Central memory CD4-positive, alpha-beta T cell (primary cell): ENCODE results near the gene ZMYM3.
"Not testable (repeated sequence)": the region's sequence is repeated elsewhere in the genome, so short reads cannot be mapped to it uniquely, and the experiment has no call there.

Experiments used
- DNase-seq: peaks from one replicate; pipeline ENCODE4 v3.0.0; 2022
- total RNA-seq, 3 experiments: gene quantifications; one replicate each; lab custom pipeline; 2026; lab: John Stamatoyannopoulos, UW

Gene ZMYM3
- 18.1 to 52.2 (median 38.8) reads per million in 3 experiments for total RNA-seq

GRCh38 chrX:71254092-71254963, at the start of gene ZMYM3:
Gene ZMYM3, minus strand, starts transcription at chrX:71254140. Its CDS starts 885 bp downstream, at chrX:71253255.
- peak; percentile 75 for DNase-seq

- no peak for DNase-seq
These were observed 48.7 kb upstream of the ZMYM3 start for GRCh38 chrX:71302461-71303213.

- DNase-seq: no peak
These were observed 47.4 kb upstream of the ZMYM3 start, which contains the start of gene ITGB1BP2 for GRCh38 chrX:71301195-71301924. Gene ITGB1BP2, plus strand, starts transcription at chrX:71301750. Its CDS starts 57 bp downstream, at chrX:71301807.

- DNase-seq: not testable (repeated sequence)
These were observed 46.6 kb upstream of the ZMYM3 start for GRCh38 chrX:71300495-71300894.

GRCh38 chrX:71300064-71300463, 46.1 kb upstream of the ZMYM3 start:
- DNase-seq: not testable (repeated sequence)

DNA sequence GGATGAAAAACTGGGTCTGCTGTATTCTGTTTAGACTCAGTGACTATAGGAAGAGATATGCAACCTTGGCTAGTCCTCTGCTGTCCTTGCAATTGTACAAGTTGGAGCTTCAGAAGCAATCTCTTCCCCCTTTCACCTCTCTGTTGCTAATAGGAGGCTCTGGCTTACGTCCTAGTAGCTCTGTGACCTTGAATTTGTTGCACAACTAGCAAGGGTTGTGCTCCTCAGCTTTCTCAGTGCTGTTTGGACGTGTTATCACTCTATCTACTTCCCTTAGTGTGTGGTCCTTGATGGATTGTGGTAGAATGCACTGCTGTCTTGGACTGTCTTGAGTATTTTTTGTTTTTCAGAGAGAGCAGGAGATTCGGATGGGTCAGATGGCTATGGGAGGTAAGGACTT, 44.2 kb upstream of the ZMYM3 start:
- no peak for DNase-seq

GRCh38 chrX:71296806-71297205, 42.9 kb upstream of the ZMYM3 start:
- no peak for DNase-seq

DNA sequence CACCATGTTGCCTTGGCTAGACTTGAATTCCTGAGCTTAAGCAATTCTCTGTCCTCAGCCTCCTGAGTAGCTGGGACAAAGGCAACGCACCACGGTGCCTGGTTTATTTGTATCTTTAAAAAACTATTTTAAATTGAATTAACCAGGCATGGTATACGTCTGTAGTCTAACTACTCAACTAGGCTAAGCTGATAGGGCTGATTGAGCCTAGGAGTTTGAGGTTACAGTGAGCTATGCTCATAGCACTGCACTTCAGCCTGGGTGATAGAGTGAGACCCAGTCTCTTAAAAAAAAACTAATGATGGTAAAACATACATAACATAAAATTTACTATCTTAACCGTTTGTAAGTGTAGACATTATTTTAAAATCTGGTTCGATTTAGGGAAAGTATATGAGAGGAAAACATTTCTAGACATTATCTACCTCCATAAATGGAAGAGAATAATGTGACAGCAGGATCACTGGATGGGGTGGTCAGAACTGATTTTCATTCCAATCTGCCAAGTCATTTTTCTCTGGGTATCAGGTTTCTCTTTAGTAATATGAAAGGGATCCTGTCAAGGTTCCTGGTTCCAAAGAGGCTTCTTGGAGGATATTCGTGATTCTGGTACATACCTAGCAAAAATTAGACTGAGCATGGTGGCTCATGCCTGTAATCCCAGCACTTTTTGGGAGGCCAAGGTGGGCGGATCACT, 38.9 kb upstream of the ZMYM3 start:
- no peak for DNase-seq

DNA sequence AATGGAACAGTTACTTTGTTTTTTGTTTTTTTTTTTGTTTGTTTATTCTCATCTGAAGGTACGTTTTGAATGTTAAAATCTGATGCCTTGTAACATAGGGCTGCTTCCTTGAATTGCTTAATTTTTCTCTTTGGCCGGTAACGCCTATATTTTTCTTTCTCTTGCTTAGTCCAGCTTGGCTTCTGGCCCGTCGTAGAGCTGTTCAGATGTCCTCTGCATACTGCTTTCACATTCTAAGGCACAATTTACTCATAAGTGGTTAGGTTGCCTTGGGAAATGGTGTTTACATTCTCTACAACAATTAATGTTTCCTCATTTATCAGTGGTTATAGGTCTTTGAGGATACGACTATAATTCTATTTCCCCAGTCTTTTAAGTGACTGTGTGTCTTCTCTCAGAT, 37.4 kb upstream of the ZMYM3 start:
- no peak for DNase-seq

GRCh38 chrX:71285929-71286328, 32.0 kb upstream of the ZMYM3 start:
- no peak for DNase-seq

DNA sequence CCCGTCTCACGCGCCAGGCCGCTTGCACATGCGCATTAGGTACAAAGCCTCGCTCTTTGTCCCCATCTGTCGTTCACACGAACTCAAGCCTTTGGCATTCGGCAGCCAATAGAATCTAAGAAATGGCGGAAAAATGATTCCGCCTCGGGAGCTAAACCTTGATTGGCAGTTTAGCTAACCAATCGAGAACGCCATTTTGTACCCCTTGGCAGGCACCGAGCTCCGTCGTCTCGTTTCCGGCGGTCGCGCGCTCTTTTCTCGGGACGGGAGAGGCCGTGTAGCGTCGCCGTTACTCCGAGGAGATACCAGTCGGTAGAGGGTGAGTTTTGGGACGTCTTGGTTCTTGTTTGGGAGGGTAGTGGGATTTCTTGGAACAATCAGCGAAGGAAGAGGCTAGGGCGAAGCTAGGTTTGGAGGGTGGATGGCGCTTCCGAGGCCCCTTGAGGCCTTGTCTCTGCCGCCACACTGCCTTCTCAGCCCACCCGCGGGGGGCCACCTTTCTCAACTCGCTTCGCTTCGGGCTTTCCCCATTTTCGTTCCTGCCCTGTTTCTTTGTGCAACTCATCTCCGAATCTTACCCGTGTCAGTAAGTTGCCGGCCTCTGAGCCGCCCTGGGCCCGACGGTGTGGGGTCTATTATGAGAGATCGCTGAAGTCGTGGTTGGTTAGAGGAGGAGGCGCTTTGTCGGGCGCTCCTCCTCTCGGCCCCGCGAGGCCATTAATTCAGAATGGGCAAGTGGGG, 29.6 kb upstream of the ZMYM3 start, which contains the start of gene NONO:
Gene NONO, plus strand, starts transcription at position 233 of the 741 bp plus-strand sequence. CDS start 7,003 bp downstream, outside the sequence.
- peak; percentile 91 for DNase-seq

DNA sequence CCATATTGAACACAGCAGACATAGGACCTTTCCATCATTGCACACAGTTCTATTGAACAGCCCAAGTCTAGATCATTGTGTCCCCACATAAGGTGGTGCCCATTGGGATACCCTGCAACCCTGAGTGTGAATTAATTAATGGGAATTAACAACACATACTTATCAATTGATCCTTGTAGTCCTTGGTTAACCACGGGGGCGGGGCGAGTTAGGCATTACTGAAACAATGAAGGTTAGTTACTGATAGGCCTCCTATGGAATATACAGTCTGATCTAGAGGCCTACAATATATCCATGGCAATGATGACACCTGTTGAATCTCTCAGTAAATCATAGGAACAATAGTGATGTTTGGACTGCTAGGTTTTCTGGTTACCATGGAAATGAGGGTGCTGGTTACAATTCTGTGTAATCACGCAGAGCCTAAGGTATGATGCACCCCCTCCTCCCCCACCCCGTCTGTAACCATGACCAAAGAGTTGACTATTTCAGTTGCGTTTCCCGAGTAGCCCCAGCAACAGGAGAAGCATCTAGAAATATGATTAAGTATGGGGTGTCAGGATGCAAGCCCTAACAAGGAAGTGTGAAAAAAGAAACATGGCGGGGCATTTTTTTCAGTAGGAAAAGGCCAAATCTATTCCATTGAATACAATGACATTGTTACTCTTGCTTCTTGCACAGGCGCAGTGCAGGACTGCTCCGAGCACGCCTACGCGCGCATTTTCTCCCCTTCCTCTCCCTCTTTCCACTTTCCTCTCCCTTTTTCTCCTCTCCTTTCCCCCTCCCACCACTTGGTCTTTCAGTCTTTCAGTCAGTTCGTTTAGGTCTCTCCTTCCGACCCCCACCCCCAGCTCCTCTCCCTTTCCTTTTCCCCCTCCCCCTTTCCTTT, 28.8 kb upstream of the ZMYM3 start:
- peak; percentile 49 for DNase-seq

- not testable (repeated sequence) for DNase-seq
These were observed 27.4 kb upstream of the ZMYM3 start for GRCh38 chrX:71281300-71281699.

GRCh38 chrX:71272313-71272712, 18.4 kb upstream of the ZMYM3 start:
- not testable (repeated sequence) for DNase-seq

DNA sequence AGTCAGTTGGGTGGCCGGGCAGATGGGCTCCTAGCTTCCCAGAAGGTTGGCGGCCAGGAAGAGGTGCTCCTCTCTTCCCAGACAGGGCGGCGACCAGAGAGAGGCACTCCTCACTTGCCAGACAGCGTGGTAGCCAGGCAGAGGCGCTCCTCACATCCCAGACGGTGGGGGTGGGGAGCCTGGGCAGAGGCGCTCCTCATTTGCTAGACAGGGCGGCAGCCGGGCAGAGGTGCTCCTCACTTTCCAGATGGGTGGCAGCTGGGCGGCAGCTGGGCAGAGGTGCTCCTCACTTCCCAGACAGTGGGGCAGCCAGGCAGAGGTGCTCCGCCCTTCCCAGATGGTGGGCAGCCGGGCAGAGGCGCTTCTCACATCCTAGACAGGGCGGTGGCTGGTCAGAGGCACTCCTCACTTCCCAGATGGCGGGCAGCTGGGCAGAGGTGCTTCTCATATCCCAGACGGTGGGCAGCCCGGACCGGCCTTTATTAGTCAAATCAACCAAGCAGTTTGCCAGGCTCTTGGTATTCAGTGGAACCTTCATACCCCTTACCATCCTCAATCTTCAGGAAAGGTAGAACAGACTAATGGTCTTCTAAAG, 16.0 kb upstream of the ZMYM3 start:
- DNase-seq: no peak

DNA sequence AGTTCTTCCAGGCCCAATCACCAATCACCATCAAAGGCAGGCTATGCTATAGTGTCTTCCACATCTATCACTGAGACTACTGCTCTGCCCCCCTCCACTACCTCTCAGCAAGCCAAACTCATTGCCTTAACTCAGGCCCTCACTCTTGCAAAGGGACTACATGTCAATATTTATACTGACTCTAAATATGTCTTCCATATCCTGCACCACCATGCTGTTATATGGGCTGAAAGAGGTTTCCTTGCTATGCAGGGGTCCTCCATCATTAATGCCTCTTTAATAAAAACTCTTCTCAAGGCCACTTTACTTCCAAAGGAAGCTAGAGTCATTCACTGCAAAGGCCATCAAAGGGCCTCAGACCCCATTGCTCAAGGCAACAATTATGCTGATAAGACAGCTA, 14.7 kb upstream of the ZMYM3 start:
- DNase-seq: not testable (repeated sequence)

DNA sequence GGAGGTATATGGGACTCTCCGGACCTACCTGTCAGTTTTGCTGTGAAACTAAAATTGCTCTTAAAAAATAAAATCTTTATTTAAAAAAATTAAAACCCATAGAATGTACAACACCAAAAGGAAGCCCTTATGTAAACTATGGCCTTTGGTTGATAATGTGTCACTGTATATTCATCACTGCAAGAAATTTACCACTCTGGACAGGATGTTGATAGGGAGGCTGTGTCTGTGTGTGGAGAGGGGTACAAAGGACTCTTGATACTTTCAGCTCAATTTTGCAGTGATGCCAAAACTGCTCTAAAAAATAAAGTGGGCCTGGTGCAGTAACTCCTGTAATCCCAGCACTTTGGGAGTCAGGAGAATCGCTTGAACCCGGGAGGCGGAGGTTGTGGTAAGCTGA, 2.9 kb upstream of the ZMYM3 start:
- DNase-seq: no peak

DNA sequence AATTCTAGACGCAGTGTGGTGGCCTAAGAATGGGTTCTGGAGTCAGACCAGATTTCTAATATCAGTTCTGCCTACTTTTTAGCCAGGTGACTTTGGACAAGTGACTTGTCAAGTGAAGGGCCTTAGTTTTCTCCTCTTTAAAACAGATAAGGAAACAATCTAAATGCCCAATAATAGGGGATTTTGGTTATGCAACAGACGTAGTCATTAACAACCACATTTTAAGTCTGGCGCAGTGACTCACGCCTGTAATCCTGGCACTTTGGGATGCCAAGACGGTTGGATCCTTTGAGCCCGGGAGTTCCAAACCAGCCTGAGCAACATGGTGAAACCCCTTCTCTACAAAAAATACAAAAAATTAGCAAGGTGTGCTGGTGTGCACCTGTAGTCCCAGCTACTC, 2.1 kb upstream of the ZMYM3 start:
- DNase-seq: no peak

GRCh38 chrX:71253253-71254091, 468 bp downstream of the ZMYM3 start:
- no peak for DNase-seq
